KMS-11 (cell line): Measurements from ENCODE around the gene TPRN.

ENCODE experiments used
- H2AFZ ChIP-seq: fragments of 200-600 bp; sonication (generic); 2 replicates; pipeline ENCODE4 v1.6.1; 2016; ENCODE audit warnings: antibody characterized with exemption, mixed run types, low read depth
- H3K27ac ChIP-seq: fragments of 200-600 bp; sonication (generic); 2 replicates; pipeline ENCODE4 v1.6.1; 2016; ENCODE audit warnings: mild to moderate bottlenecking, mixed run types
- H3K27me3 ChIP-seq: fragments of 200-600 bp; sonication (generic); 2 replicates; pipeline ENCODE4 v1.6.1; 2017; ENCODE audit warnings: mild to moderate bottlenecking, low read depth, mixed run types, moderate library complexity; ENCODE audit not compliant: insufficient read depth
- H3K36me3 ChIP-seq: fragments of 200-600 bp; sonication (generic); 2 replicates; pipeline ENCODE4 v1.6.1; 2017; ENCODE audit warnings: mild to moderate bottlenecking, mixed run types; ENCODE audit not compliant: insufficient read depth
- H3K4me1 ChIP-seq: fragments of 200-600 bp; sonication (generic); 2 replicates; pipeline ENCODE4 v1.6.1; 2016; ENCODE audit warnings: mild to moderate bottlenecking, low read depth, mixed run types; ENCODE audit not compliant: poor library complexity, severe bottlenecking
- H3K4me2 ChIP-seq: fragments of 200-600 bp; sonication (generic); 2 replicates; pipeline ENCODE4 v1.7.0; 2016; ENCODE audit warnings: mild to moderate bottlenecking, mixed run types
- H3K4me3 ChIP-seq: fragments of 200-600 bp; sonication (generic); IDR thresholded peaks from 2 replicates; pipeline ENCODE4 v1.6.1; 2017; ENCODE audit warnings: low read depth, low read length, mixed read lengths; ENCODE audit not compliant: insufficient read depth
- H3K79me2 ChIP-seq: fragments of 200-600 bp; sonication (generic); 2 replicates; pipeline ENCODE4 v1.6.1; 2016; ENCODE audit warnings: low read depth, mixed run types; ENCODE audit not compliant: insufficient read depth
- H3K9ac ChIP-seq: fragments of 200-600 bp; sonication (generic); 2 replicates; pipeline ENCODE4 v1.6.1; 2016; ENCODE audit warnings: mild to moderate bottlenecking, mixed run types
- H4K20me1 ChIP-seq: fragments of 200-600 bp; sonication (generic); 2 replicates; pipeline ENCODE4 v1.6.1; 2016; ENCODE audit warnings: mild to moderate bottlenecking, mixed run types; ENCODE audit not compliant: insufficient read depth
- CTCF ChIP-seq: fragments of 200-600 bp; sonication (generic); conservative IDR thresholded peaks from 2 replicates; pipeline ENCODE4 v1.6.1; 2017; ENCODE audit warnings: low read depth, mild to moderate bottlenecking, antibody characterized with exemption, low read length, moderate library complexity, mixed read lengths

The TPRN gene

DNA sequence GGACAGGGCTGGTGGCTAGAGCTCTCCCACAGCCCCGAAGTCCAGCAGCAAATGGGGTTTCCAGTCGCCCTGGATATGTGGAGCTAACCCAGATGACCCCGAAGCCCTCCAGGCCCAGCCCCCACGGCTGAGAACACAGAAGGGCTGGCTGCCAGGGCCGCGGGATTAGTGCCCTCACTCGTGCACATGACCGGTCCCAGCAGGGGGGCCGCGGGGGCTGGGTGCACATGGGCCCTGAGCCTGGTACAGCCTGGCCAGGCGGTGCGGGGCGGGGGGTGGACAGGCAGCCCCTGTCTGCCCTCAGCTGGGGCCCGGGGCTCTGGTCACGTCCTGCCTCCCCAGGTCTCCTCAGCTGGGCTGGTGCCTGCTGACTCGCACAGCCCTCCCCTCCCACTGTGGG is 6.2 kb downstream of the TPRN start:
- Histone ChIP-seq H3K27ac (no peak overlapping the region), H3K4me2 (no peak overlapping the region), H3K4me3 (no peak overlapping the region), H3K9ac (no peak overlapping the region), H3K79me2 (peaks cover 10% of the 10 kb centered on the region; the same call in 1 of the 2 replicates), H3K4me1 (peaks cover 11% of the 10 kb centered on the region), H3K27me3 (no peaks in the 10 kb centered on the region), H3K36me3 (no peaks in the 10 kb centered on the region), H4K20me1 (no peaks in the 10 kb centered on the region), H2AFZ (no peak overlapping the region)
- no peak for TF ChIP-seq CTCF

DNA sequence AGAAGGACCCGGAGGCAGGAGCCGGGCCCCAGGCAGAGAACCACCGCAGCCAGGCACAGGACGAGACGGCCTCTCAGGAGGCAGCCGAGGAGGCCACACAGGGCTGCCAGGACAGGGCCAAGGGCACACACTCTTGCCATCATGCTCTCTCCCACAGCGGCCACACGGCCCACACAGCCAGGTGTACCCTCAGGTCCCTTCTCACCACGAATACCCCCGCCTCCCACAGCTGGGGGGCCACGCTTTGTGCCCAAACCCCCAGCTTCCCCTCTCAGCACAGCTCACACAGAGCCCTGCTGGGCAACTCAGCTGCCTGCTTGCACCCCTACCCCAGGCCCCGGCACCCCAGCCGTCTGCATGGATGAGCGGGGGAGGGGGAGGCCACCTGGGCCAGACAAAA is 6.8 kb downstream of the TPRN start:
- Histone ChIP-seq H3K27me3 (no peaks in the 10 kb centered on the region), H3K4me3 (no peak overlapping the region), H4K20me1 (no peaks in the 10 kb centered on the region), H3K36me3 (no peaks in the 10 kb centered on the region), H3K9ac (no peak overlapping the region), H2AFZ (no peak overlapping the region), H3K79me2 (peaks cover 12% of the 10 kb centered on the region; the same call in 1 of the 2 replicates), H3K4me1 (peaks cover 11% of the 10 kb centered on the region), H3K4me2 (no peak overlapping the region), H3K27ac (no peak overlapping the region)
- TF ChIP-seq CTCF = no peak

GRCh38 chr9:137192859-137193258 is 7.7 kb downstream of the TPRN start:
- Histone ChIP-seq H3K4me3 (no peak overlapping the region), H3K79me2 (peaks cover 15% of the 10 kb centered on the region), H3K27me3 (no peaks in the 10 kb centered on the region), H4K20me1 (no peaks in the 10 kb centered on the region), H3K4me1 (peaks cover 11% of the 10 kb centered on the region), H2AFZ (no peak overlapping the region), H3K36me3 (no peaks in the 10 kb centered on the region), H3K9ac (no peak overlapping the region), H3K4me2 (no peak overlapping the region), H3K27ac (no peak overlapping the region)
- no peak for TF ChIP-seq CTCF

- Histone ChIP-seq H3K36me3 (no peaks in the 10 kb centered on the region), H3K27ac (no peak overlapping the region), H3K27me3 (no peaks in the 10 kb centered on the region), H3K4me1 (peaks cover 14% of the 10 kb centered on the region), H3K4me2 (no peak overlapping the region), H4K20me1 (no peaks in the 10 kb centered on the region), H3K79me2 (peaks cover 19% of the 10 kb centered on the region), H2AFZ (no peak overlapping the region), H3K4me3 (no peak overlapping the region), H3K9ac (no peak overlapping the region)
- TF ChIP-seq CTCF = no peak
Measured at GRCh38 chr9:137192448-137192780, 8.1 kb downstream of the TPRN start.
